ENCODE results near the gene FAM53C.

DNA sequence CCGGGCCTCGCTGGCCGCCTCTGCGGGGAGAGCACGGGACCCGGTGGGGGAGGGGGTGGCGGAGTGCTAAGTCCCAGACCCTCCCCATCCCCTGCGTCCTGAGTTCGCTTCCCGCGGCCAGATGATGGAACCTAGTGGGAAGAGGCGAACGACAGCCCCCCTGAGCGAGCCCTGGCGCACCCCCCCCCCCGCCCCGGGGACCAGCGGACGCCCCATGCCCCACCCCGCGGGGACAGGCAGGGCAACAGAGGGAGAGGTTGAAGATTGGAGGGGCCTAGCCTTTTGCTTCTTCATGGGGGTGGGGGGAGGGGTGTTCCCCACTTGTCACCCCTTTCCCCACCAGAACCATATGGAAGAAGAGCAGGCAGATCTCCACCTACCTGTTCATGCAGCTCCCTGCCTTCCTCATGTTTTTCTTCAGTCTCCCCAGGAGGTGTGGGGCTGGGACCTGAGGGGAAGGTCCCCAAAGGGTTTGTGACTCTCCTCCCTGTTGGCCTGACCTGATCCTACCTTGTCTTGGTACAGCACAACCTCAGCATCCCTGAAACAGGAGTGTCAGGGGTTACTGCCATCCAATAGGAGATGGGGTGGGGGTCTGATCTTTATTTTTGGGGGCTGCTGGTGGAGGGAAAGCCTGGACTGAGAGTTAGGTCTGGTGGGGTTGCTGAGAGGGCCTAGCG is 485 bp downstream of the FAM53C start:
- TF ChIP-seq, protein P1, sequence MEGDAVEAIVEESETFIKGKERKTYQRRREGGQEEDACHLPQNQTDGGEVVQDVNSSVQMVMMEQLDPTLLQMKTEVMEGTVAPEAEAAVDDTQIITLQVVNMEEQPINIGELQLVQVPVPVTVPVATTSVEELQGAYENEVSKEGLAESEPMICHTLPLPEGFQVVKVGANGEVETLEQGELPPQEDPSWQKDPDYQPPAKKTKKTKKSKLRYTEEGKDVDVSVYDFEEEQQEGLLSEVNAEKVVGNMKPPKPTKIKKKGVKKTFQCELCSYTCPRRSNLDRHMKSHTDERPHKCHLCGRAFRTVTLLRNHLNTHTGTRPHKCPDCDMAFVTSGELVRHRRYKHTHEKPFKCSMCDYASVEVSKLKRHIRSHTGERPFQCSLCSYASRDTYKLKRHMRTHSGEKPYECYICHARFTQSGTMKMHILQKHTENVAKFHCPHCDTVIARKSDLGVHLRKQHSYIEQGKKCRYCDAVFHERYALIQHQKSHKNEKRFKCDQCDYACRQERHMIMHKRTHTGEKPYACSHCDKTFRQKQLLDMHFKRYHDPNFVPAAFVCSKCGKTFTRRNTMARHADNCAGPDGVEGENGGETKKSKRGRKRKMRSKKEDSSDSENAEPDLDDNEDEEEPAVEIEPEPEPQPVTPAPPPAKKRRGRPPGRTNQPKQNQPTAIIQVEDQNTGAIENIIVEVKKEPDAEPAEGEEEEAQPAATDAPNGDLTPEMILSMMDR (IDR thresholded peaks at IDR 0.05) = no peak
- TF ChIP-seq POLR2A (IDR thresholded peaks at IDR 0.05) = no peak
